Activated effector memory CD4-positive, alpha-beta T cell treated with Interleukin-2 at 50 U/mL for 16 hours (primary cell): Measurements from ENCODE around the gene CACNB4.
"Not testable (repeated sequence)": the region's sequence is repeated elsewhere in the genome, so short reads cannot be mapped to it uniquely, and the experiment has no call there.

ENCODE experiments used
- DNase-seq: peaks from one replicate; pipeline ENCODE4 v3.0.0-alpha.2; 2020

The CACNB4 gene

DNA sequence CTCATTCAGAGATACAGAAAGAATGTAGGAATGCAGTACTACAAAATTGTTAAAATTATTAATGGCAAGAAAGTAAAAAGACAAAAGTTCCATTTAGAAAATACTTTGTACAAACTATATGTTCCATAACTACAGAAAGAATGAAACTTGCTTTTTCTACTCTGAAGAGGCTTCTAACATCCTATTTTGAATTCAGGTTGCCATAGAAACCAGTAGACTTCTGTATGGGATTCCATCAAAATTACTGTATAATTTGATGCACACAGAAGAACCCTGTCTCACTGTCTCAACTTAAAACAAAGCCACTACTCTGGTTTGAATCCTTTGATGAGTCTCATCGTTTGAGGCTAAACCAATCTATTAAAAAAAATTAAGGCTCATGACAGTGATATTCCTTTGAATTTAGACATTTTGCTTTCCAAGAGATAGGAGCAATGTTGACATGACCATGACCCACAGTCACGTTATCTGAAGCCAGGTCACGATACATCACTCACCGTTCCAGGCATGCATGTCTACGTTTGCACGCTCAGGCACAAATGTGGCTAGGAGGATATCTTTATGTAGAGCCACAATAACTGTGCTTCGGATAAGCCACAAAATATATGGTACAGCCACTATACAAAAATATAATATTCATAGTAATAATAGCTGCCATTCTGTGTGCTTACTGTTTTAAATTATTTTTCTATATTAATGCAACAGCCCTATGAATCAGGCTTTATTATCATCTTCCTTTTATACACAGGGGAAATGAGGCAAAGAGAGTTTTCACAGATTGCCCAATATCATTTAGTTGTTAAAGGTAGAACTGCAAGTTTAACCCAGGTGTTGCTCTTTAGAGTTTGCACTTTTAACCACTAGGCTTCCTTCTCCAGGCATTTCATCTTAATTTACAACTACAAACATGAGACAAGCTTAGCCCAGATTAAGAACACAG is 82.4 kb downstream of the CACNB4 start:
- no peak for DNase-seq

- DNase-seq = no peak
Measured at GRCh38 chr2:152015552-152015951, 83.3 kb downstream of the CACNB4 start.

GRCh38 chr2:152012697-152013096 is 86.1 kb downstream of the CACNB4 start:
- no peak for DNase-seq

- no peak for DNase-seq
Measured at GRCh38 chr2:152011724-152012123, 87.1 kb downstream of the CACNB4 start.

DNA sequence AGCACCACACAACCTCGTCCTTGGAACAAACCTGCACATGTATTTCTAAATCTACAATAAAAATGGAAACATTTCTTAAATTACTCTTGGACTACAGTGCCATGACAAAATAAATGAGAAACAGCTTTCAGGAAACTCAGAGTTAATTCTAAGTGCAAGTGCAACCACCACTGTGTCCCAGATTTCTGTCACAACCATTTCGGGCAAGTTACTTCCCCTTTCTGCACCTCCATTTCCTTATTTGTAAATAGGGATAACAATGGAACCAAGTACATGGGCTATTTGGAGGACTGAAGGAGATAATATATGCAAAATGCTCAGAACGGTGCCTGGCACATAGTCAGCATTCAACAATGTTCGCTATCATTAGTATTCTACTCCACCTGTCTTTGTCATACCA is 93.2 kb downstream of the CACNB4 start:
- no peak for DNase-seq

GRCh38 chr2:152003283-152003682 is 95.6 kb downstream of the CACNB4 start:
- DNase-seq = not testable (repeated sequence)

- DNase-seq = no peak
Measured at GRCh38 chr2:151999053-151999452, 99.8 kb downstream of the CACNB4 start.

GRCh38 chr2:151996243-151997003 is 102.4 kb downstream of the CACNB4 start:
- no peak for DNase-seq

DNA sequence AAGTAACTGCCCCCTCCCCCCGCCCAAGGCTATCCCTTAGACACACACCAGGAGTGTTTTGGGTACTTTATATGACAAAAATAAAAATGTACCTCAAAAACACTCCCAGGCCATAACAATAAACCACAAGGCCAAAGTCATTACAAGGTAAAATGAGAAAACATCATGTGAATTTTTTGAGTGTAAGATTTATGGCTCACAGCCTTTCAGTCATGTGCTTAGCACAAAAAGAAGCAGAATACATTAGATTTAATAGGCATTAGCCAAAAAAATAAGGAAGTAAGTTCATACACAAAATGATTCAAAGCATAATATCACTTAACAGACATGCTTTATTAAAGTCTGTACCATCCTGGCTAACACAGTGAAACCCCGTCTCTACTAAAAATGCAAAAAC is 103.7 kb downstream of the CACNB4 start:
- DNase-seq = no peak

GRCh38 chr2:151994178-151994577 is 104.7 kb downstream of the CACNB4 start:
- DNase-seq = not testable (repeated sequence)

DNA sequence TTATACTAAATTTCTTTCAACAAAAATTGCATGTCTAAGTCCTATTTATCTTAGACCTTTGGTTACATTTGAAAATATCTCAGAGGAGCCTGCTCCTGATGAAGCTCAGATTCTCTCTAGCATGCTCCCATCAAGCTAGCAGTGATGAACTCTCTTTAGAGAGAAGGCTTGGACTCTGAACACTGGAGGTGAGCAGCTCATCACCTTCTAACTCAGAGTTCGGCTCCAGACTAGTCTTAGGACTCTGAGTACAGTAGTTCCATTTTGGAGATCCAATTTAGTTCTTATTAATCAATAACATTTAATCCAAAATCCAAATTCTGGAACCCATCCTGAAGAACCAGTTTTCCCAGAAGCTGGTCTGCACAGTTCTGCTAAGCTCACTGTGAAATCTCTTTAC is 107.8 kb downstream of the CACNB4 start:
- no peak for DNase-seq

GRCh38 chr2:151989378-151989777 is 109.5 kb downstream of the CACNB4 start:
- no peak for DNase-seq

DNA sequence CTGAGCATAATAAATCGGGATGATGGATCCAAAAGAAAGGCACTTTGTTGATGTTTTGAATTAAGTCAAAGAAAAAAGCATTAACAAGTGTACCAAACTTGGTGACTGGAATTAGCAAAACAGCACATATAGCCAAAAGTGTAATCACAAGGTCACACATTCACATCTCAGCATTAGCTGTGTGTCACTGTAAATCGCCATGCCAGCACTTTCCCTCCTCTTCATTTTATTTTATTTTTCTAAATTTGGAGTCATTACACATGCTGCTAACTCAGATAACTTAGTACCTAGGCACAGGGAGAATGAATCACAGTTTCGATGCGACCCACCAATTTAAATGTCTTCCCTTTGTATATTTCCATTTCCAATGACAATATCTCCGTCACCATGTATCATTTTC is 111.4 kb downstream of the CACNB4 start:
- DNase-seq = no peak

GRCh38 chr2:151984424-151985083 is 114.3 kb downstream of the CACNB4 start:
- DNase-seq = no peak

- DNase-seq = no peak
Measured at GRCh38 chr2:151983221-151983620, 115.6 kb downstream of the CACNB4 start.

DNA sequence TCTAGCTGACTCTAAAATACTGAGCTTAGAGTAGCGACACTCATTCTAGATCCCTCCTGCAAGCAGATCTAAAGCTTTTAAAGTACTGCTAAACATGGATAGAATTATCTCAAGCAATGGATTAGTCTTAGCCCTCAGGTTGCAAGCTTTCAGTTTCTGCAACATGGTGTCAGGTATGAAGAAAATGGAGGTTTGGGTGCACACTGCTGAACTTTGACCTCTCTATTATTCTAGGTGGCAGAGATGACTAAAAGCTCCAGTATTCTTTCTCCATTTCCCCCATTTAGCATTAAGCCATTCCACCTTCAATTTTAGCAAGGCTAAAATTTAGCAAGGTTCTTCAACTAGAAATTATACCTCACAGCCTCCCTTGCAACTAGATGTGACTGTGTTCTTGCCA is 117.0 kb downstream of the CACNB4 start:
- DNase-seq = no peak

- no peak for DNase-seq
Measured at GRCh38 chr2:151979694-151980093, 119.2 kb downstream of the CACNB4 start.

GRCh38 chr2:151978709-151979108 is 120.1 kb downstream of the CACNB4 start:
- DNase-seq = no peak

DNA sequence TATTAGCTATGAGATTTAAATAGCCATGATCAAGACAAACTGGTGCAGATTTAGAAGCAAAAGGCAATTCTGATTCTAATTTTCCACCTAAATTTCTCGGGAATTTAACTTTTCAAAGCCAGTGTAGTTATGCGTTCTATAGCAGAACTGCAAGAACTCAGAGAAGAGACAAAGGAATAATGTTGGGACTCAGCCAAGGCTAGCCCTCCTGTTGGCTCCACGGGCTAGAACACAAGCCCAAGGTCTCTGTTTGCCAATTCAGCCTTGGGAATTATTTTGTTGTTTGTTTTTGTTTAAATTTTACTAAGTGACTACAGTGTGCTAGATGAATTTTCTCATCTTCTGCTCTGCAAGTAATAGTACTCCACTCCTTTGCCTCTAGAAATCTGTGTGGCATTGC is 121.2 kb downstream of the CACNB4 start:
- no peak for DNase-seq

DNA sequence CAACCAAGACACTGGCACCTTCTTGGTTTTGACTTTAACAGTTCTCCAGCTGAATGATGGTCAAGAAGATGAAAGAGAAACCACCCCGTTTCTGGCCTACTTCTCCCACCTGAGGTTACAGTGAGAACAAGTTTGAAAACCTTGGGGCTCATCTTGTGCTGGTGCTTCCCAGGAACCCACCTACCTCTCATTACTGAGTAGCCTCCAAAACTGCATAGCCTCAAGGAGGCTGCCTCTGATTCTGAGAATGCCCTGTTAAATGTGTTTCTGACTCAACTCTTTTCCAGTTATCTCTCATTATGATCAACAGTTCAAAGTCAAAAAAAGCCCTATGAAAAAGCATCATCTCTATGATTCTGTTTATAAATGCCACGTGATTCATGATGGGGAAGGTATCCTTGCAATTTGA is 121.9 kb downstream of the CACNB4 start:
- DNase-seq = no peak

DNA sequence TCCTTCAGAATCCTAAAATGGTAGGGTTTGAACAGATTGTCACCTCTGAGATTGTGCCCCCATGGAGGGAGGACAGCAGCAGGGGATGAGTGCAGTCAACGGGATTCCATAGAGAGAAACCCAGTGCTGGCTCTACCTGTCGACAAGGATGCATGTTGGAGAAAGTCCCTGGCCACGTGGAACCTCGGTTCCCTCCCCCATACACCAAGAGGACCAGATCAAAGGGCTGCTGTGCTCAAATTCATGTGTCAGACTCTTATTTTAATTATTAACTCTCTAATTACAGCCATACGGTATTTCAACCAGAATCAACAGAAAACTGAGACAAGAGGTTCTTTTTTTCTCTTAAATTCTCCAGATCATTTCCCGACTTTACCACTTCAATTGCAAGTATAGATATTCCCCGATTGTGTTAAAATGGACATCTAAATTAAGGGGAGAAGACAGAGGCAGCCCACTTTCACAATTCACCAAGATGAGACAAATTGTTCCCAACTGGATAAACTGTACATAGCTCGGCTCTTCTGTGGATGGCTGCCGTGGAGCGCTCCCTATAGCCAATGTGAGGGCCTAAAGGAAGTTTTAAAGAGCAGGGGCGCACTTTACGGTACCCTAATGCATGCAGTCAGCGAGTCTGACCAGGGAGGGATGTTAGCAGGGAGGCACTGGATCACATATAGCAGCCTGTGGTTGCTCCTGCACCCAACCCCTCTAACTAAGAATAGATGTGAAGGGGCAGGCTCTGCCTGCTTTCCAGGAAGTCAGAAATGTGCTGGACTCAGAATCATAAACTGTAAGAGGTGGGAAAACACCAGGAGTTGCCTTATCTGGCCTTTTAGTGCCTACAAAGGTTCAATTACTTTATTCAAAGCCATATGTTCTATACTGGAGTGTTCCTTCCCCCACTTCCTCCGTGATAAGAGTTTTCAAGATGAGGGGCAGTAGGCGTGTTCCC is 123.1 kb downstream of the CACNB4 start:
- no peak for DNase-seq

- DNase-seq = no peak
Measured at GRCh38 chr2:151974988-151975387, 123.9 kb downstream of the CACNB4 start.

DNA sequence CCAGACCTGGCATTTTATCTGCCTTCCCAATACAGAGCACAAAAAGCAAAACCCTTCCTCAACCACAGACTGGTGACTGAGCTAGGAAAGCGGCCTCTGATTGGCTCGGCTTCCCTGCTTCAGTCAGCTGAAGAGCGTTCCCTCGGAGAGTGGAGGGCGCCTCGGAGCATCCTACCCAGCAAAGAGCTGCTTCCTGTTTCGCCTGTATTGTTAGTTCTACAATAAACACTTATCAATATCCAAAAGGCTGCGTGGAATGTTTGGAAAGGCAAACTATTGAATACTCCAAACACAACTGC is 125.0 kb downstream of the CACNB4 start:
- DNase-seq = no peak
